Inflammatory macrophage treated with lipopolysaccharide for 1 hour (primary cell): Measurements from ENCODE around the gene USE1.

Experiments
- DNase-seq, 2 donors: peaks; one replicate each; pipeline ENCODE4 v3.0.0-alpha.2; 2020 to 2022

Gene USE1

DNA sequence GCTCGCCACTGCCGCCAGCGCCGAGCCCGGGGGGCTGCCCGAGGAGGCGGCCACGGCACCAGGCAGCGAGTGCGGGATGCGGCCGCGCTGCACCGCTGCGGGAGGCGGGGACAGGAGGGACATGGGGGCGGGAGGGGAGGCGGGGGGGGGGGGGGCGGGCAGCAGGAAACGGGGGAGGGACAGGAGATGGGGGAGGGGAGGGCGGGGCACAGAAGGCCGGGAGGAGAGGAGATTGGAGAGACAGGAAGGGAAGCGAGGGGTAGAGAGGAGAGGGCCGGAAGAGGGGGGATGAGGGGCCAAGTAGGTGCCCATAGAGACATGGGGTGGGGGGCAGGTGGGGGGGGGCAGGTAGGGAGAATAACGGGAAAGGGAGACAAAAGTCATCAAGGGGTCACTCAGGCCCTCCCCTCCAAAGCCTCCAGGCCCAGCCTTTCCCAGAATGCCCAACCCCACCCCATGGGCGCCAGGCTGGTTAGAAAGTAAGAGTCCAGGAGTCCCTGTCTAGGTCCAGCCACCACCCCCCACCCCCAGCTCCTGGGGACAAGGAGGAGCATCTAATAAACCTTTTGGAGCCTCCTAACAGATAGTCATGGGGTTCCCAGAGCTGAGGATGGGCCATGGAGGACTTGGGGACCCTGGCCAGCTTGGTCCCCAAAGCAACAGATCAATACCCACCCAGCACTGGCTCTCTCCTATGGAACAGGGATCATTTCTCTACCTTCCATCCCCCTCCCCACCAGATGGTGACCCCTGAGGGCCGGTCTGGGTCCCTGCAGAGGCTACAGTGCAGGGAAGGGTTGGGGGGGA is 21.0 kb downstream of the USE1 start:
- no peak for DNase-seq

DNA sequence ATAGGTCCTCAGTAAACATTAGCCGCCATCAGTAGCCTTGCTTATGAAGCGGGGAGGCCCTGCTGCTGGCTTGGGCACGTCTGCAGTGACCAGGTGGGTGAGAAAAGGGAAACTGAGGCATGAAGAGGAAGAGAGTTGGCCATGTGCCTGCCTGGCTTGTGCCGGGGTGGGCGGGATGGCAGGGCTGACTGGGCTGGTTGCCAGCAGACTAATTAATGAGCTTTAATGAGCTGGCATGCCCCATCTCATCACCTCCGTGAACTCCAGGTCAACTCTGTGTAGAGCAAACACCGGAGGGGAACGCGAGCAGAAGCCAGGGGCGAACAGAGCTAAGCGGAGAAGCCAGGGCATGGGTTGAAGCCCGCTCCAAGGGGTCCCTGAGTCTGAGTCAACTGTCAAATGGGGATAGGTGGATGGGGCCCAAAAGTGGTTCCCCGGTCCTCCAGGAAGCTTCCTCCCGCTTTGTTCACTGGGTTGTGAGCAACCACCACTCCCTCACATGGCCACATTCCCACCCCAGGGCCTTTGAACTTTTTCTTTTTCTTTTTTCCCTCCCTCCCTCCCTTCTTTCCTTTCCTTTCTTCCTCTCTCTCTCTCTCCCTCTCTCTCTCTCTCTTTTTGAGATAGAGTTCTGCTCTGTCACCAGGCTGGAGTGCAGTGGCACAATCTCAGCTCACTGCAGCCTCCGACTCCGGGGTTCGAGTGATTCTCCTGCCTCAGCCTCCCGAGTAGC is 21.8 kb downstream of the USE1 start:
- no peak for DNase-seq

DNA sequence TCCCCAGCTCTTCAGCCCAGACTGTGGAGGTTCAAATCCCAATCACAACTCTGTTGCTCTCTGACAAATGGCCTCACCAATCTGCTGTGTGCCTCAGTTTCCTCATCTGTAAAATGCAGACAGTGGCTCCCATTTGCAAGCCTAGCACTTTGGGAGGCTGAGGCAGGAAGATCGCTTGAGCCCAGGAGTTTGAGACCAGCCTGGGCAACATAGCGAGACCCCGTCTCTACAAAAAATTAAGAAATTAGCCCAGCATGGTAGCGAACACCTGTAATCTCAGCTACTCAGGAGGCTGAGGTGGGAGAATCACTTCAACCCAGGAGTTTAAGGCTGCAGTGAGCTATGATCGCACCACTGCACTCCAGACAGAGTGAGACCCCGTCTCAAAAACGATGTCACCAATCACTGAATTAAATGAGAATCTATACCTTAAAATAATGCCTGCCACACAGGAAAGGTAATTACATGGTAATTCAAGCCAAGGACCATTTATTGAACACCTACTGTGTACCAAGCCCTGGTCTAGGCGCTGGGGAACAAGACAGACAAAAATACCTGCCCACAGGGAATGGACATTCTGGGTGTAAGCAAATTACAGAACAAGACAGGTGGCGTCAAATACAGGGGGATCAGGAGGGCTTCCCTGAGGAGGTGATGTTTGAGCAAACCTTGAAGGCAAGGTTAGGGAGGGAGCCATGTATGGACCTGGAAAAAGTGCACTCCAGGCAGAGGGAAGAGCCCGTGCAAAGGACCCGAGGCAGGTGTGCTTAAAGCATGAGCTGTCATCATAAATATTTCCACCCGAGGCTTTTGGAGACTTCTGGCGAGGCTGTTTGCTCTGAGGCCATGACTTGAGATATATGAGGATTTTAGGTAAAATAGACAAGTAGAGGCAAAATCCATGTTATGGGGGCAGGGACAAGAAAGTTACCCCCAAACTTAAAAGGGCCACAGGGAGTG is 22.9 kb downstream of the USE1 start:
- DNase-seq = no peak

DNA sequence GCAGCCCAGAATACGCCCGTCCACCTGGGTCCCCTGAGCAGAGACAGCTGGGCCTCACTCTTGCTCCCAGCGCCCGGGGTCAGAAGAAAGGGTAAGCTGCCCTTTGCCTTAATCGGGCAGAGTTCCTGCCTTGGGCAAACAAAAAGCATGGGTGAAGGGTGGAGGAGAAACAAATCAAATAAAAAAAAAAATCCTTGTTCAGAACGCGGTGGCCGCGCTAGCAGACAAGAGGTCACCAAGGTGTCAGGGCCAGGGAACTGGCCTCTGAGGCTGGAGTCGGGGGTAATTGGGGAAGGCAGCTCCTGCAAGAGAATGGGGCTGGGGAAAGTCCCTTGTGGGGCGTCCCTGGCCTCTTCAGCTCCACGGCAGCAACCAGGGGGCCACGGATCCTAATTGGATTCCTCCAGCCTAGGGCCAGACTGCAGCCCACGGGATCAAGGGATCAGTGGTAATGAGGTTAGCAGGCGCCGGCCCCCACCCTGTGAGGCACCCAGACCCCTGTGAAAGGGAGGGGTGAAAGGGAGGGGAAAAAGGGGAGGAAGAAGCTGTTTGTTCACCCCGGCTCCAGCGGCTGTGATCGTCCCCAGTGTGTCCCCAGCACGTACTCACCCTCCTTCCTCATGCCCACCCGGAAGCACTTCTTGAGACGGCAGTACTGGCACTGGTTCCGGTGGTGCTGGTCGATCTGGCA is 25.1 kb downstream of the USE1 start:
- no peak for DNase-seq

DNA sequence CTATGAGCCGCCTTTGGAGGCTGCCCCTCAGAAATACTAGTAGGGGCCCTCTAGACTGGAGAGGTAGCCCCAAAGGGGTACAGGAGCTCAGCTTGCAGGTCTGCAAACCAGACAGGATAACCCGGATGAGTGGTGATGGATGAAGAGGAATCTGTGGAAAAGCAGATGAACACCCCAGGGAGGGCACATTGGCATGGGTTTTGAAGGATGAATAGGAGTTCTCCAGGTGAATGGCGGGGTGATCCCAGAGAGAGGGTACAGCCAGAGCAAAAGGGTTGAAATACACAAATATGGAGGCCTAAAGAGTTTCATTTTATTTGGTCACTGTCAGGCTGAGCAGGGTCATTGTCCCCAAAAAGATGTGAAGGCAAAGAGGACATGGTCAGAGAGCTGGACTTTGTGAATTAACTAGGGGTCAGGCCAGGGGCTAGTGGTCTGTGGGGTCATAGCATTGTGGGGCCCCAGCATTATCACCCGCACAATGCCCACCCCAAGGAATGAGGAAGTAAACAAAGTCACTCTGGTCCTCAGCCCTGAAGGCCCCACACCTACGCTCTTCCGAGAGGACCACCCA is 25.8 kb downstream of the USE1 start:
- DNase-seq = no peak

DNA sequence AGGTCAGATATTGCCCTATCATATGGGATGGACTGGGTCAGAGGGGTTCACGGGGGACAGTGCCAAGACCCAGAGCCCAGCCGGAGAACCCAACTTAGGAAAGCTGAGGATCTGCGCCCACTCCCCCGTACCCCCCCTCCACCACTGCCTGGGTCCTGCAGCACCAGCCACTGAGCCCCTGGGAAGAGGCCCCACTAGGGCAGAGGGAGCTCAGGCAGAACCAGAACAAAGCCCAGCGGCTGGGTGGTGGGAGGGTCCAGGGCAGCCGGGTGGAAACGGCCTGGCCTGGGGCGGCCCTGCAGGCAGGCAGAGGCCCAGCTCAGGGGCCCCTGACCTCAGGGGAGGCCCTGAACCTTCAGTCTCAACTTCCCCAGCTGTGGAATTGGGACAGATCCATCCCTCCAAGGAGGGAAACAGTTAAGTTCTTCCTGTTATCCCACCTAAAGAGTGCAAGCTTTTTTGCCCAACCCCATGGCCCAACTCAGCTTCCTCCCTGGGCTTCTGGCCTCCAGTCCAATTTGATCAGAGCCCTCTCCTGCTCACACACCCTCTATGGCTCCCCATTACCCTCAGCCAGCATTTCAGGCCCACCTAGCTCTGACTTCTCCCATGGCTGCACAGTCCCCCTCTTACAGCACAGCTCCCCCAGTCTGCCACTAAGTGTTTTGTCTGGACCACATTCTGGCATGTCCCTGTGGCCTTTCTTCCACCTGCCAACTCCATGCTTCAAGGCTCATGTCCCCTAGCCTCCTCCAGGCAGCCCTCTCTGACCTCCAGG is 27.5 kb downstream of the USE1 start:
- no peak for DNase-seq

DNA sequence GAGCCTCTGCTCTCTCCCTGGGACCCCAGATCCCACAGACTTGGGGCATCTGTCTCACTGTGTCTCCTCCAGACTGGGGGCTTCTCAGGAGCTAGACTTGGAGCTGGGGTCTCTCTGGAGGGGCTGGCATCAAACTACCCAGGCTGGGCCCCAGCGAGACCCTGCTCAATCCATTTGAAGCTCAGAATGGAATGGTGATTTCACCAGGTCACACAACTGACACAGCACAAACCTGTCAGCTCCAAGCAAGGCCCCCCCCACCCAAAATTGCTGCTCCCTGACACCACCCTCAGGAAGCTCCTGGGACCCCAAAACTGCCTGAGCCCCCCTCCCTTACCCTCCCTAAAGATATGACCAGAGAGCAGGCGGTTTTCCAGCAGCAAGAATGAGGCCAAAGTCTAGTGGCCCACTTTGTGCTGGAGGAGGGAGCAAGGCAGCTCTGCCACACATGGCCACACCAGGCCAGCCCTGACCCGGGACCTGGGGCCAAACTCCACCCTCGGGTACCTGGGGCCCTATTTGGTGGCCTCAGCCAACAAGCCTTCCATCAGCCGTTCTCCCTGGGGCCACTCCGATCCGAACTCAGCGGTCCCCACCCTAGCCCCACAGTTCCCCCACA is 28.2 kb downstream of the USE1 start:
- no peak for DNase-seq

DNA sequence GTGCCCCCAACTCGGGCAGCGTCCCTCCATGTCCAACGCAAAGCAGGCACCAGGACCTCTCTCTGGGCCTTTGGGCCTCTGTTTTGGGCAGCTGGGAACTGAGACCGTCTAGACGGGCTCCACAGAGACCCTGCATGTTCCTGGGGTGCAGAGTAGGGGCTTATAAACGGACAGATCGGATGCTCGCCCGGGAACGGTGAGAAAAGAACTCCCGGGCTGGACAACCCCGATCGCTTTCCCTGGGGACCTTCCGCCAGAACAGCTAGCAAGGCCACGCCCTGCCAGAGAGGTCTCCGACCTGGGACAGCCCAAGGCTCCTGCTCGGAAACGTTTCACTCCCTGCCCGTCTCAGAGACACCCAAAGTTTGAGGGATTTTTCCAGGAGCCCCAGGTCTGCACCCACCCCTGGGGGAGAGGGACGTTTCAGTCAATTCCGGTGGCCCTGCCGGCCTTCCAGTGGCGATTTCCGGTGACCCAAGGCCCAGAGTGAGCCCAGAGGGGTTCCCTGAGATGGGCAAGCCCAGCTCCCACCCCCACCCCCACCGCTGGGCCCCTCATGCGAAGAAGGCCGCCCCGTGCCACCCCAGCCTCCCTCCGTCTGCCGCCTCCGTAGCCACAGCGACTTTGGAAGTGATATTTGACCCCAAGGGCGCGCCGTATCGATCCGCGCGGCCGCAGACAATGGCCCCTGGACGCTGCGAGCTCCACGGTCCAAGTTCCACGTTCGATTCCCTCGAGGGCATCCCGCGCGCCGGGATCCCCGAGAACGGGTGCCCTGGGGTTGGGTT is 28.9 kb downstream of the USE1 start:
- no peak for DNase-seq

DNA sequence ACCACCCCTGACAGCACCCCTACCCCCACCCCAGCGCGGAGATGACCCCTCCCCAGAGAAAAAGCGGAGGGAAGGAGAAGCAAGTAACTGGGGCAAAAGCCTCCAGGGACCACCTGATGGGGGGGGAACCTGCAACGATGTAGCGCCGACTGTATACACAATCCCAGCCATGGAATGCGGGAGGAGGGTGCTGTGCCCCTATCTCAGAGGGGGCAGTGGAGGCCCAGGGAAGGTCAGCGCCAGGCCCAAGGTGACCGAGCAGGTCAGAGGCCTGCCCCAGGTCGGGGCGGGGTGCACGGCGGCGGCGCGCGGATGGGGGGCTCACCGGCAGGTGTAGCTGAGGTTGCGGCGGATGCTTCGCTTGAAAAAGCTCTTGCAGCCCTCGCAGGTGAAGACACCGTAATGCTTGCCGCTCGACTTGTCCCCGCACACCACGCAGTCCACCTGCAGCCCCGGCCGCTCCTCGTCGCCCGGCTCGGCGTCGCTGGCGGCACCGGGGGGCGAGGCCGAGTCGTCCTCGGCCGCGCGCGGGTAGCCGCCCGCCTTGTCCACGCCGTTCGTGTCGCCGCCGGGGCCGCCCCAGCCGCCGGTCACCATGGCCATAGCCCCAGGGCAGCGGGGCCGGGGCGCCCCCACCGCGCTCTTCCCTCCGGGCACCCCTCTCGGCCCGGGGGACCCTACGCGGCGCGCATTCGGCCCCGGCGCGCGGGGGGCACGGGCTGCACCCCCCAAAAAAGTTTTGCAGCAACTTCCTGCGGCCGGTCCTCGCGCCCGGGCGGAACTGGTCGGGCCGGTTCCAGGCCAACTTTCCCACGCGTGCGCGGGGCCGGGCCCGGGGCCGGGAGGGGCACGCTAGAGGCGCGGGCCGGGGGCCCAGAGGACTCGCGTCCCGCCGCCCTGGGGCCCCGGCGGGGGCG is 29.7 kb downstream of the USE1 start:
- no peak for DNase-seq

DNA sequence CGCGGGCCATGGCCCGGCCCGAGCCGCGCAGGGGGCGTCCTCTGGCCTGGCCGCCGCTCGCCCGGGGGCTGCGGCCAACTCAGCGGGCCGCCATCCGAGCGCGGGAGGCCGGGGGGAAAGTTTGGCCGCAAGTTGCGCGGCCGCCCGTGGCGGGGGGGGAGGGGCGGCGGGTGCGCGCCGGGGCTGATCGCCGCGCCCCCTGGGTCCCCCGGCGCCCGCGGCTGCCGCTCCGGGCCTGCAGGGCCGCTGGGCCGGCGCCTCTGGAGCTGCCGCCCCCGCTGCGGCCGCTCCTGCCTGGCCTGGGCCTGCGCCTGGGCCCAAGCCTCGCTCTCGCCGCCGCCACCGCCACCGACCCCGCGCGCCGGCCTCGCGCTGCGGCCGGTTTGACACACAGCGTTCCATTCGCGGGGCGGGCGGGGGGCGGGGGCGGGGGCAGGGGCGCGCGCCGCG is 30.4 kb downstream of the USE1 start, which contains the start of gene NR2F6:
Gene NR2F6 (minus strand): TSS at position 385 of the 450 bp plus-strand sequence. CDS start 699 bp downstream, outside the sequence.
- DNase-seq = no peak

DNA sequence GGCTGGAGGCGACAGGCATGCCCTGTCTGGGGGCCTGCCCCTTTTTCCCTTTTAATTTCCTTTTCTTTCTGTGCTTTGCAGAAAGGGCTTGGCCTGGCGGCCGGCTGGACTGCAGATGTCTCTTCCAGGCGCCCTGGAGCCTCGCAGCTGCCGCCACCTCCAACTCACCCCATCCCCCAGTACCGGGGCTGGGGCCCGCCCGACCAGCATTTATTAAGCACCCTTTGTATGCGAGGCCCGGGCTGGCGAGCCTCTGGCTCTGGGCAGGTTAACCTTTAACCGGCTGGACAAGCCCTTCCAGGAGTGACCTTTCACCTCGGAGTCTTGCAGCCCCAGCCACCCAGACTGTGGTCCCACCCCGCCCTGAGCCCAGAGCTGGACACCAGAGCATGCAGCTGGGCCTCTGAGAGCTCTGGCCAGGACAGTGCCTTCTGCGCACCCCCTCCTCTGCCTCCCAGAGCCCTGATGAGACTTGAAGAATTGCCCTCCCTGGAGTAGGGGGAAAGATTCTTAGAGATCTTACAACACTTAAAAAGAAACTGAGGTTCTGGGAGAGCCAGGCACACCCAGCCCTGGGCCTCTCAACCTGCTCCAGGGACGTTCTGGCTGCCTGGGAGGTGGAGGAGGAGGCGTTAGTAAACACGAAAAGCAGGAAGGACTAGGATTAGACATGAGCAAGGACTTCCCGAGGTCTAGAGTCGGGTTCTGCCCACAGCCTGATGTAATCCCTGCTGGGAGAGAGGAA is 31.7 kb downstream of the USE1 start:
- DNase-seq = peak; percentile 50 to 64

DNA sequence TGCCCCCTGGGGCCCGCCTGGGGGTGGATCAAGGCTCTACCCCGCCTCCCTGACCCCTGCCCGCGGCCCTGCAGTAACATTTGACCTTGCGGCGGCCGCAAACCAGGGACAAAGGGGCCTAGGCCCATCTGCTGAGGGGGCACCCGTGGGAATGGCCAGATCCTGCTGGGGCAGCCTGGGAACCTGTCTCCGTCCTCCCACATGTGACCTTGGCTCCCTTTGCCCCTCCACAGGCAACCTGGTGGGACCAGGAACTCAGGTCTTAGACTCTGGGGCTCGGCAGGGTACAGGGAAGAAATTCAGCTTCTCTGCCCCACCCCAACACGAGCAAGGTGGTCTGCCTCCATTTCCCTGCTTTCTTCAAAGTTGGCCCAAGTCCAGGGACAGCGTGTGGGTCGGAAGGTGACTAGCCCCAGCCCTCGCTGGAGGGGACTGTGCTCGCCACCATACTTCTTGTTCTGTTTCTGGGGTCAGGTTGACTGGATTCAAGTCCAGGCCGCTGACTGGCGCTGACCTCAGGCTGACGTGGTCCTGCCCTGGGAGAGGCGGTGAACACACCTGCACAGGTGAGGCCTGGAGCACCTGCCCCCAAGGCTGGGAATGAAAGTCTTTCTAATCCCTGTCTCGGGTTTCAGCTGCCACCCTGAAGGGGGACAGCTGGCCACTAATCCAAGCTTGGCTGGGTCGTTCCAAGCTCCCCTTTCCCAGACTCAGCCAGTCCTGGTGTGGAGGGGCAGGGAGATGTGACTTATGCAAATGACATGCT is 33.0 kb downstream of the USE1 start:
- no peak for DNase-seq

DNA sequence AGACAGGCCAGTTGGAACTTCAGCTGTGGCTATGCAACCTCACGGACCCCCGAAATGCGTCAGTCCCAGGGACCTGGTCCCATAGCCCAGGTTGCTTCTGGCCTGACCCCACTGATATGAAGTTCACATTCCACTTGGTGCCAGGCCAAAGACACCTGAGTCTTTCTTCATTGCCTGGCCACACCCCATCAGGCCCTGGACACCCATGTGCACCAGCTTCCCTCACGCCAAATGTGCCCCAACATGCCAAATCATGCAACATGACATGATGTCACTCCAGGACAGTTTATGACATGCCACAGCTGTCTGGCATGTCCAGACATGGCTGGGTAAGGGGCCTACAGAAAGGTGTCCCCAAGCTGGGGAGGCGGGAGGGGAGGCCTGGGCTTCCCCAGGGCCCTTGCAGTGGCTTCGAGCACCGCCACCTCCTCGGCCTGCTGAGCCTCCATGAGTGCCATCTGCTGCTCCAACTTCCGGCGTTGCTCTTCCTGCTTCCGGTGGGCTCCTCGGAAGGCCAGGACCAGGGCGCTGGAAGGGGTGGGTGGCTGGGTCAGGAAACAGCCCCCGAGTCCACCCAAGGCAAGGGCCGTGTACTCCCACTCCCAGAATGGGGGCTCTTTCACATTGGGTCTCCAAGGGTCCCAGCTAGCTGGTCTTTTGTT is 34.9 kb downstream of the USE1 start:
- DNase-seq = no peak

DNA sequence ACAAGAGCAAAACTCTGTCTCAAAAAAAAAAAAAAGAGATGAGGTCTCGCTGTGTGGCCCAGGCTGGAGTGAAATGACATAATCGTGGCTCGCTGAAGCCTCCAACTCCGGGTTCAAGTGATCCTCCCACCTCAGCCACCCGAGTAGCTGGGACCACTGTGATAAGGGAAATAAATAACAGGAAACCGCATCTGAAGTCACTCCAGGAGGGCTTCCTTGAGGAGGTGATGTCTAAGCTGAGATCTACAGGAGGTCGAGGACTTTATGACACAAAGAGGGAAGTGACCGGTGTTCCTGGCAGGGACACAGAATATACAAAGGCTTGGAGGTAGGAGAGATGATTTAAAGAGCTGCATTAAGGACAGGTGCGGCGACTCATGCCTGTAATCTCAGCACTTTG is 39.5 kb downstream of the USE1 start:
- no peak for DNase-seq

DNA sequence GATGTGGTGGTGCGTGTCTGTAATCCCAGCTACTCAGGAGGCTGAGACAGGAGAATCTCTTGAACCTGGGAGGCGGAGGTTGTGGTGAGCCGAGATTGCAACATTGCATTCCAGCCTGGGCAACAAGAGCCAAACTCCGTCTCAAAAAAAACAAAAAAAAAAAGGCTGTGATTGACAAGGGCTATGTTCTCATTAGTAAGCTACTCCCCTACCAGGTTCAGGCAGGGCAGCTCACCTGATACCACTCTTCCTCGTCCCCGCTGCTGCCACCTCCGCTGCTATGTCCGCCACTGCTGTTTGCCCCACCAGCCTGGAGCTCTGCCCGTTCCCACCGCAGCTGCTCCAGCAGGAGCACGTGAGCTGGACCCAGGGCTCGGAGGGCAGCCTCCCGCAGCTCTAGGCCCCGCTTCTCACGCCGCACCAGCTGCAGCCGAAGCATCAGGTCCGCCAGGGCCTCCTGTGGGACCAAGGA is 40.0 kb downstream of the USE1 start:
- no peak for DNase-seq

DNA sequence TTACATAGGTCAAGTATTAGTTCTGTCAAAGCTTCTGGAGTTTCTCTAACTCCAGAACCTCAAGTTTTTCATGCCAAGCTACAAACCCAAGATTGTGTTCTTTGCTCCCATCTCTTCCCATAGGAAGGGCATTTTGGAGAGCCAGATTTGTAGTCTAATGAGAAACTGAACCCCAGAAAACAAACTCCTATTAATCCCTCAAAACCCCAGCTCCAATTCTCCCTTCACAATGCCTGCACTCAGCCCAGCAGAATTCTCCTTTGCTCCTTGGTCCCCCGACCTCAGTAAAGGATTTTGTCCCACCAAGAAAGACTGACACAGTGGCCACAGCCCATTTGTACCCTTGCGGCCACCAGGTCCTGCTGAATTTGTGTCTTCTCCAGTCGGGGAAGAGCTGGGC is 41.0 kb downstream of the USE1 start:
- DNase-seq = no peak
